Endothelial cell of umbilical vein (primary cell): Measurements from ENCODE around the gene ZNF222. TPM values are rescaled to one million over a fixed set of nuclear protein-coding genes. Genes with fewer than 3 reads are reported as not detected.

ENCODE experiments used
- BruUV-seq: library from RNA; stranded (reverse); fragments of 400-500 nt; replicated peaks from 2 replicates; lab custom pipeline; 2021; lab: Mats Ljungman, UMichigan
- CTCF ChIA-PET: fragments of 300-600, 350-600 bp; sonication (Branson Sonifier 250); formaldehyde crosslinking; loops from one replicate; lab custom pipeline; 2021; ENCODE audit warnings: antibody characterized with exemption, inconsistent platforms; lab: Charles Lee
- POLR2A ChIA-PET: fragments of 300-600, 350-600 bp; sonication (Branson Sonifier 250); formaldehyde crosslinking; loops from one replicate; lab custom pipeline; 2021; ENCODE audit warnings: antibody characterized with exemption, inconsistent platforms; lab: Charles Lee
- DNase-seq: peaks from one replicate; pipeline ENCODE4 v3.0.0-alpha.2; 2011; ENCODE audit warnings: low read depth, low spot score
- FAIRE-seq: peaks from 2 replicates; lab custom pipeline; 2011; peaks lifted over from hg19 to GRCh38; lab: Jason Lieb, UNC
- H2AFZ ChIP-seq: 2 replicates; pipeline ENCODE4 v1.6.0; 2012; ENCODE audit warnings: low read depth, low read length, control low read depth, inconsistent platforms
- H3K27ac ChIP-seq: 2 replicates; pipeline ENCODE4 v1.5.1; 2011; ENCODE audit warnings: low read depth, mild to moderate bottlenecking, control low read depth, low read length, moderate library complexity; ENCODE audit not compliant: insufficient read depth
- H3K27me3 ChIP-seq, 2 experiments: 2 replicates each; pipeline versions ENCODE4 v1.6.0 to v1.6.1; 2011; ENCODE audit warnings: low read length in 2 of 2, mixed read lengths in 1 of 2; ENCODE audit not compliant: control insufficient read depth in 2 of 2, insufficient read depth in 2 of 2
- H3K36me3 ChIP-seq, 2 experiments: 2 replicates in 1 of 2; 3 replicates in 1 of 2; pipeline ENCODE4 v1.5.1; 2011; ENCODE audit warnings: low read length in 2 of 2, mild to moderate bottlenecking in 1 of 2, moderate library complexity in 1 of 2; ENCODE audit not compliant: control insufficient read depth in 2 of 2, insufficient read depth in 2 of 2; ENCODE audit errors: extremely low read depth in 1 of 2
- H3K4me1 ChIP-seq: 3 replicates; pipeline ENCODE4 v1.5.1; 2011; ENCODE audit warnings: mild to moderate bottlenecking, low read length; ENCODE audit not compliant: control insufficient read depth, insufficient read depth; ENCODE audit errors: extremely low read depth
- H3K4me2 ChIP-seq: 2 replicates; pipeline ENCODE4 v1.6.1; 2011; ENCODE audit warnings: low read length, control low read depth, mixed read lengths; ENCODE audit not compliant: insufficient read depth
- H3K4me3 ChIP-seq, 3 experiments: fragments of 200-600 bp in 1 of 3; sonication (generic), shearing (Covaris generic) in 1 of 3; replicated peaks in 1 of 3; 2 replicates each; pipeline ENCODE4 v1.5.1; 2011 to 2016; ENCODE audit warnings: control low read depth in 3 of 3, low read length in 3 of 3, mild to moderate bottlenecking in 2 of 3, inconsistent platforms in 1 of 3, low read depth in 1 of 3, moderate library complexity in 1 of 3; ENCODE audit not compliant: insufficient read depth in 1 of 3
- H3K79me2 ChIP-seq: 2 replicates; pipeline ENCODE4 v1.6.0; 2012; ENCODE audit warnings: low read length, inconsistent platforms; ENCODE audit not compliant: control insufficient read depth, insufficient read depth
- H3K9ac ChIP-seq: replicated peaks from 2 replicates; pipeline ENCODE3; 2011; ENCODE audit warnings: low read length, control low read depth; ENCODE audit not compliant: insufficient read depth; ENCODE audit errors: extremely low read depth
- H3K9me1 ChIP-seq: replicated peaks from 3 replicates; pipeline ENCODE4 v1.6.0; 2011; ENCODE audit warnings: mild to moderate bottlenecking, low read length; ENCODE audit not compliant: control insufficient read depth, insufficient read depth; ENCODE audit errors: extremely low read depth
- H3K9me3 ChIP-seq: replicated peaks from 2 replicates; pipeline ENCODE4 v1.5.1; 2012; ENCODE audit warnings: low read length, inconsistent platforms; ENCODE audit not compliant: control insufficient read depth, insufficient read depth
- H4K20me1 ChIP-seq: replicated peaks from 2 replicates; pipeline ENCODE3; 2011; ENCODE audit warnings: mild to moderate bottlenecking, low read length; ENCODE audit not compliant: control insufficient read depth, insufficient read depth; ENCODE audit errors: extremely low read depth
- EZH2 ChIP-seq: IDR thresholded peaks from 2 replicates; pipeline ENCODE4 v1.6.1; 2012; ENCODE audit warnings: borderline replicate concordance, low read depth, mild to moderate bottlenecking, moderate library complexity, low read length, inconsistent platforms; ENCODE audit not compliant: severe bottlenecking
- FOS ChIP-seq: IDR thresholded peaks from 2 replicates; pipeline ENCODE4 v1.6.1; 2011; ENCODE audit warnings: mild to moderate bottlenecking, low read length, moderate library complexity, borderline replicate concordance; ENCODE audit not compliant: insufficient read depth
- GATA2 ChIP-seq: IDR thresholded peaks from 2 replicates; pipeline ENCODE4 v1.7.0; 2011; ENCODE audit warnings: low read depth, mild to moderate bottlenecking, moderate library complexity, mixed read lengths, low read length; ENCODE audit not compliant: insufficient read length, insufficient read depth
- JUN ChIP-seq: IDR thresholded peaks from 2 replicates; pipeline ENCODE4 v1.6.1; 2011; ENCODE audit warnings: borderline replicate concordance, low read depth; ENCODE audit not compliant: insufficient read length, insufficient read depth
- MAX ChIP-seq: IDR thresholded peaks from 2 replicates; pipeline ENCODE4 v1.6.1; 2011; ENCODE audit not compliant: insufficient read depth, insufficient read length
- MYC ChIP-seq: IDR thresholded peaks from one replicate; pipeline ENCODE4 v1.6.1; 2011; ENCODE audit warnings: mild to moderate bottlenecking, low read depth, low read length
- POLR2A ChIP-seq: IDR thresholded peaks from 2 replicates; pipeline ENCODE4 v1.6.1; 2012; ENCODE audit warnings: low read depth, mild to moderate bottlenecking, control low read depth, low read length
- POLR2AphosphoS5 ChIP-seq: IDR thresholded peaks from 2 replicates; pipeline ENCODE4 v1.6.1; 2012; ENCODE audit warnings: low read depth, mild to moderate bottlenecking, control low read depth, low read length, moderate library complexity; ENCODE audit not compliant: insufficient read depth
- dilution Hi-C: fragments of 300-500 bp; cut with MboI; formaldehyde crosslinking; loops from one replicate; pipeline ENCODE4 v1.15.0; 2019; ENCODE audit warnings: low sequenced_read_pairs; ENCODE audit not compliant: extremely low pct_ligation_motif_present
- intact Hi-C: fragments of 100-400 bp; cut with micrococcal nuclease; formaldehyde crosslinking; loops from one replicate; pipeline ENCODE4 v1.10.0; 2022
- polyA plus RNA-seq, 4 experiments: library from polyadenylated mRNA; depleted of rRNA in 3 of 4; stranded (reverse) in 3 of 4; unstranded in 1 of 4; fragments of >200 nt; gene quantifications; 2 replicates each; pipeline versions ENCODE4 v1.2.1 to v1.2.3, GENCODE V29; 2011 to 2012; ENCODE audit warnings: missing spikeins in 1 of 4
- total RNA-seq: library from RNA; stranded (reverse); gene quantifications from 2 replicates; pipeline ENCODE4 v1.2.3, GENCODE V29; 2021
- TF ChIP-seq, protein P1 (sequence below), 2 donors: IDR thresholded peaks; 1 replicate in 1 of 2; 2 replicates in 1 of 2; pipeline ENCODE4 v1.5.1; 2011; ENCODE audit warnings: low read length in 2 of 2, mild to moderate bottlenecking in 2 of 2, moderate library complexity in 2 of 2, control low read depth in 1 of 2, inconsistent platforms in 1 of 2, low read depth in 1 of 2; ENCODE audit not compliant: insufficient read depth in 1 of 2; ENCODE audit errors: extremely low read depth in 1 of 2

ZNF222 gene
- total and polyA plus RNA-seq, 2 donors (not counting 3 experiments of a cell fraction or from before 2014, with no cell fraction given) = 2.2 to 5.2 TPM

GRCh38 chr19:44055870-44056269, 30.7 kb downstream of the ZNF222 start:
- Histone ChIP-seq H3K79me2 (no peaks in the 10 kb centered on the region), H3K9ac (no peak overlapping the region), H3K9me1 (no peaks in the 10 kb centered on the region), H4K20me1 (no peaks in the 10 kb centered on the region), H3K4me2 (no peak overlapping the region), H2AFZ (no peak overlapping the region), H3K27ac (no peak overlapping the region), H3K4me3 (no peak overlapping the region), H3K9me3 (no peaks in the 10 kb centered on the region), H3K4me1 (peaks cover 11% of the 10 kb centered on the region), H3K36me3 (peaks cover 0 to 10% of the 10 kb centered on the region in 2 experiments), H3K27me3 (no peaks in the 10 kb centered on the region)
- TF ChIP-seq MYC (no peak), GATA2 (no peak), EZH2 (no peak), POLR2AphosphoS5 (no peak), POLR2A (no peak), FOS (no peak), JUN (no peak), MAX (no peak)
- TF ChIP-seq, protein P1, sequence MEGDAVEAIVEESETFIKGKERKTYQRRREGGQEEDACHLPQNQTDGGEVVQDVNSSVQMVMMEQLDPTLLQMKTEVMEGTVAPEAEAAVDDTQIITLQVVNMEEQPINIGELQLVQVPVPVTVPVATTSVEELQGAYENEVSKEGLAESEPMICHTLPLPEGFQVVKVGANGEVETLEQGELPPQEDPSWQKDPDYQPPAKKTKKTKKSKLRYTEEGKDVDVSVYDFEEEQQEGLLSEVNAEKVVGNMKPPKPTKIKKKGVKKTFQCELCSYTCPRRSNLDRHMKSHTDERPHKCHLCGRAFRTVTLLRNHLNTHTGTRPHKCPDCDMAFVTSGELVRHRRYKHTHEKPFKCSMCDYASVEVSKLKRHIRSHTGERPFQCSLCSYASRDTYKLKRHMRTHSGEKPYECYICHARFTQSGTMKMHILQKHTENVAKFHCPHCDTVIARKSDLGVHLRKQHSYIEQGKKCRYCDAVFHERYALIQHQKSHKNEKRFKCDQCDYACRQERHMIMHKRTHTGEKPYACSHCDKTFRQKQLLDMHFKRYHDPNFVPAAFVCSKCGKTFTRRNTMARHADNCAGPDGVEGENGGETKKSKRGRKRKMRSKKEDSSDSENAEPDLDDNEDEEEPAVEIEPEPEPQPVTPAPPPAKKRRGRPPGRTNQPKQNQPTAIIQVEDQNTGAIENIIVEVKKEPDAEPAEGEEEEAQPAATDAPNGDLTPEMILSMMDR (IDR thresholded peaks at IDR 0.05; ENCODE audit: extremely low read depth in 1 of 2, insufficient read depth in 1 of 2, low read depth in 1 of 2, low read length in 2 of 2) = no peak
- BruUV-seq = no TSS peak
- dilution Hi-C loops (no loop called here), intact Hi-C loops (no loop called here)
- FAIRE-seq (no peak), DNase-seq (no peak)
- POLR2A ChIA-PET = interaction anchor here (0.7 kb wide), 1 partner anchor 390 kb away, joined by 6 read pairs; no protein-coding TSS in a partner anchor
- CTCF ChIA-PET = no interaction called here
